ENCODE results near the gene TKFC. TPM values are rescaled to one million over a fixed set of nuclear protein-coding genes. Genes with fewer than 3 reads are reported as not detected.

Gene TKFC
- total and polyA plus RNA-seq, 9 of the 15 experiments (the other 6 are each of a cell fraction or from before 2014, with no cell fraction given) = 2.0 to 61.7 (median 28.5) TPM

GRCh38 chr11:61359516-61359915, 26.5 kb downstream of the TKFC start (continued):
- TF ChIP-seq ZNF347 (CRISPR knock-in tag; IDR thresholded peaks at IDR 0.05; ENCODE audit: low read depth) = no peak
- peak; percentile 35 to 40; a peak in 2 of 4 replicates for TF ChIP-seq NRF1 (conservative IDR thresholded peaks at IDR 0.05 in 1 of 2, IDR thresholded peaks at IDR 0.05 in 1 of 2)
- TF ChIP-seq SMARCE1 (IDR thresholded peaks at IDR 0.05) = no peak
- TF ChIP-seq SP2 (IDR thresholded peaks at IDR 0.05; ENCODE audit: extremely low read depth, low read depth, low read length, poor library complexity, severe bottlenecking) = no peak
- TF ChIP-seq TCF7 (IDR thresholded peaks at IDR 0.05; ENCODE audit: borderline replicate concordance) = no peak
- no peak for TF ChIP-seq HNRNPUL1 (IDR thresholded peaks at IDR 0.05; ENCODE audit: low read length)
- no peak for TF ChIP-seq ZNF23 (CRISPR knock-in tag; IDR thresholded peaks at IDR 0.05)
- TF ChIP-seq HMGXB4 (CRISPR knock-in tag; IDR thresholded peaks at IDR 0.05) = no peak
- TF ChIP-seq MTF1 (CRISPR knock-in tag; IDR thresholded peaks at IDR 0.05; ENCODE audit: borderline replicate concordance) = no peak
- TF ChIP-seq ZNF655 (CRISPR knock-in tag; IDR thresholded peaks at IDR 0.05) = no peak
- TF ChIP-seq PCBP2 (IDR thresholded peaks at IDR 0.05; ENCODE audit: low read depth, low read length, poor library complexity, severe bottlenecking) = no peak
- TF ChIP-seq SRSF3 (IDR thresholded peaks at IDR 0.05; ENCODE audit: insufficient read depth, low read length) = no peak
- no peak for TF ChIP-seq DDX20 (tag; IDR thresholded peaks at IDR 0.05; ENCODE audit: low read depth)
- 0 out of 2 replicates have a peak, but pooled peaks have one; percentile 5 for TF ChIP-seq SPI1 (IDR thresholded peaks at IDR 0.05; ENCODE audit: borderline replicate concordance, low read depth, low read length)
- no peak for TF ChIP-seq CCAR2 (IDR thresholded peaks at IDR 0.05; ENCODE audit: low read depth, low read length)

Data from K562 (cell line).